GM23338 (cell line): ENCODE measurements around the gene MYO9A.

Experiments used
- CREB1 ChIP-seq: fragments of 250-450 bp; sonication (Bioruptor Pico); IDR thresholded peaks from 2 replicates; pipeline ENCODE4 v1.5.0; 2020; ENCODE audit warnings: low read depth, mild to moderate bottlenecking, moderate library complexity
- CTCF ChIP-seq, 2 experiments: fragments of 200-600 bp in 1 of 2; sonication (generic) in 1 of 2; conservative IDR thresholded peaks; 2 replicates each; pipeline versions ENCODE4 v1.5.1 to v1.6.1; 2016 to 2017; ENCODE audit warnings: antibody characterized with exemption in 2 of 2, low read depth in 2 of 2, mild to moderate bottlenecking in 2 of 2, moderate library complexity in 1 of 2
- ETS1 ChIP-seq: IDR thresholded peaks from 2 replicates; pipeline ENCODE4 v1.6.1; 2016; ENCODE audit warnings: antibody characterized with exemption
- EZH2 ChIP-seq: fragments of 200-600 bp; sonication (generic); IDR thresholded peaks from one replicate; pipeline ENCODE4 v1.8.0; 2017; ENCODE audit warnings: antibody characterized with exemption, mild to moderate bottlenecking, low read depth; ENCODE audit not compliant: unreplicated experiment
- EZH2phosphoT487 ChIP-seq: fragments of 200-600 bp; sonication (generic); IDR thresholded peaks from one replicate; pipeline ENCODE4 v1.8.1; 2018; ENCODE audit warnings: antibody characterized with exemption; ENCODE audit not compliant: unreplicated experiment
- JUNB ChIP-seq: IDR thresholded peaks from one replicate; pipeline ENCODE4 v1.6.1; 2016; ENCODE audit warnings: antibody characterized with exemption; ENCODE audit not compliant: unreplicated experiment
- NANOG ChIP-seq: IDR thresholded peaks from 2 replicates; pipeline ENCODE4 v1.6.1; 2016; ENCODE audit warnings: antibody characterized with exemption, borderline replicate concordance
- POLR2AphosphoS5 ChIP-seq: IDR thresholded peaks from 2 replicates; pipeline ENCODE4 v1.6.1; 2016; ENCODE audit warnings: antibody characterized with exemption, low read depth
- STAT1 ChIP-seq: IDR thresholded peaks from one replicate; pipeline ENCODE4 v1.6.1; 2016; ENCODE audit warnings: antibody characterized with exemption; ENCODE audit not compliant: unreplicated experiment
- ZNF114 ChIP-seq: fragments of 250-450 bp; sonication (Bioruptor Pico); IDR thresholded peaks from 2 replicates; pipeline ENCODE4 v1.5.0; 2020; ENCODE audit warnings: mild to moderate bottlenecking, moderate library complexity
- ZNF331 ChIP-seq: fragments of 250-450 bp; sonication (Bioruptor Pico); IDR thresholded peaks from 2 replicates; pipeline ENCODE4 v1.5.0; 2020; ENCODE audit warnings: low read depth, mild to moderate bottlenecking, moderate library complexity
- TF ChIP-seq, protein P1 (sequence below): IDR thresholded peaks from one replicate; pipeline ENCODE4 v1.6.1; 2018; ENCODE audit warnings: antibody characterized with exemption; ENCODE audit not compliant: unreplicated experiment

- TF ChIP-seq CTCF (conservative IDR thresholded peaks at IDR 0.05; ENCODE audit: low read depth in 2 of 2) = no peak
- TF ChIP-seq EZH2 = no peak
- no peak for TF ChIP-seq NANOG
- TF ChIP-seq, protein P1, sequence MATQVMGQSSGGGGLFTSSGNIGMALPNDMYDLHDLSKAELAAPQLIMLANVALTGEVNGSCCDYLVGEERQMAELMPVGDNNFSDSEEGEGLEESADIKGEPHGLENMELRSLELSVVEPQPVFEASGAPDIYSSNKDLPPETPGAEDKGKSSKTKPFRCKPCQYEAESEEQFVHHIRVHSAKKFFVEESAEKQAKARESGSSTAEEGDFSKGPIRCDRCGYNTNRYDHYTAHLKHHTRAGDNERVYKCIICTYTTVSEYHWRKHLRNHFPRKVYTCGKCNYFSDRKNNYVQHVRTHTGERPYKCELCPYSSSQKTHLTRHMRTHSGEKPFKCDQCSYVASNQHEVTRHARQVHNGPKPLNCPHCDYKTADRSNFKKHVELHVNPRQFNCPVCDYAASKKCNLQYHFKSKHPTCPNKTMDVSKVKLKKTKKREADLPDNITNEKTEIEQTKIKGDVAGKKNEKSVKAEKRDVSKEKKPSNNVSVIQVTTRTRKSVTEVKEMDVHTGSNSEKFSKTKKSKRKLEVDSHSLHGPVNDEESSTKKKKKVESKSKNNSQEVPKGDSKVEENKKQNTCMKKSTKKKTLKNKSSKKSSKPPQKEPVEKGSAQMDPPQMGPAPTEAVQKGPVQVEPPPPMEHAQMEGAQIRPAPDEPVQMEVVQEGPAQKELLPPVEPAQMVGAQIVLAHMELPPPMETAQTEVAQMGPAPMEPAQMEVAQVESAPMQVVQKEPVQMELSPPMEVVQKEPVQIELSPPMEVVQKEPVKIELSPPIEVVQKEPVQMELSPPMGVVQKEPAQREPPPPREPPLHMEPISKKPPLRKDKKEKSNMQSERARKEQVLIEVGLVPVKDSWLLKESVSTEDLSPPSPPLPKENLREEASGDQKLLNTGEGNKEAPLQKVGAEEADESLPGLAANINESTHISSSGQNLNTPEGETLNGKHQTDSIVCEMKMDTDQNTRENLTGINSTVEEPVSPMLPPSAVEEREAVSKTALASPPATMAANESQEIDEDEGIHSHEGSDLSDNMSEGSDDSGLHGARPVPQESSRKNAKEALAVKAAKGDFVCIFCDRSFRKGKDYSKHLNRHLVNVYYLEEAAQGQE = no peak
- no peak for TF ChIP-seq POLR2AphosphoS5
- TF ChIP-seq ETS1 = no peak
- no peak for TF ChIP-seq JUNB
- TF ChIP-seq CREB1 = no peak
- TF ChIP-seq EZH2phosphoT487 = no peak
- no peak for TF ChIP-seq STAT1
- TF ChIP-seq ZNF331 (CRISPR knock-in tag) = no peak
- no peak for TF ChIP-seq ZNF114 (CRISPR knock-in tag)
Observed at GRCh38 chr15:71932689-71933088, 185.3 kb downstream of the MYO9A start.
